ENCODE measurements around the gene ARSI. TPM values are rescaled to one million over a fixed set of nuclear protein-coding genes. Genes with fewer than 3 reads are reported as not detected.

ARSI gene
- total and polyA plus RNA-seq, 2 of the 13 experiments (the other 11 are each of a cell fraction or from before 2014, with no cell fraction given): 4.2 to 33.9 TPM

DNA sequence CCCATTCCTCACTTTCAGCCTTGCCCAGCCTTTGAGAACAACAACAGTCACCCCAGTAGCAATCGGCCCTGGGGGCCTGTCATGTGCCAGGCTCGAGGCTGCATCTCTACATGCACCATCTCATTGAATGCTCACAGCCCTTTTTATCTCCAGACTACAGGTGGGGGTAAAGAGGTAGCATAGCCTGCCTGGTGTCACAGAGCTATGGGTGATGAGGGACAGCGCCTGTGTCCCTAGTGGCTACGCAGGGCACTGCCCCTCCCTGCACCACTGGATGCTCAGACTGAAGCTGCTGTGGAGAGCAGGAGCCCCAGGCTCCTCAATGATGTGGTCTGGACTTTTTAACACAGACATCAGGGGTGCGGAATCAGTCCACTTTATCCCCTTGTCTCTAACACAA lies 15.9 kb downstream of the ARSI start (continued):
- TF ChIP-seq, protein P1, sequence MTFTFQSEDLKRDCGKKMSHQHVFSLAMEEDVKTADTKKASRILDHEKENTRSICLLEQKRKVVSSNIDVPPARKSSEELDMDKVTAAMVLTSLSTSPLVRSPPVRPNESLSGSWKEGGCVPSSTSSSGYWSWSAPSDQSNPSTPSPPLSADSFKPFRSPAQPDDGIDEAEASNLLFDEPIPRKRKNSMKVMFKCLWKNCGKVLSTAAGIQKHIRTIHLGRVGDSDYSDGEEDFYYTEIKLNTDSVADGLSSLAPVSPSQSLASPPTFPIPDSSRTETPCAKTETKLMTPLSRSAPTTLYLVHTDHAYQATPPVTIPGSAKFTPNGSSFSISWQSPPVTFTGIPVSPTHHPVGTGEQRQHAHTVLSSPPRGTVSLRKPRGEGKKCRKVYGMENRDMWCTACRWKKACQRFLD (CRISPR knock-in tag; IDR thresholded peaks at IDR 0.05; ENCODE audit: borderline replicate concordance): no peak
- no peak for TF ChIP-seq ZNF484 (CRISPR knock-in tag; IDR thresholded peaks at IDR 0.05; ENCODE audit: borderline replicate concordance, low read depth)
- 0 out of 4 replicates have a peak, but pooled peaks of 1 of the 2 experiments have one; percentile 7 for TF ChIP-seq NR2F1 (CRISPR knock-in tag; IDR thresholded peaks at IDR 0.05)
- no peak for TF ChIP-seq SNRNP70 (IDR thresholded peaks at IDR 0.05; ENCODE audit: low read depth, low read length)
- TF ChIP-seq, protein P2, sequence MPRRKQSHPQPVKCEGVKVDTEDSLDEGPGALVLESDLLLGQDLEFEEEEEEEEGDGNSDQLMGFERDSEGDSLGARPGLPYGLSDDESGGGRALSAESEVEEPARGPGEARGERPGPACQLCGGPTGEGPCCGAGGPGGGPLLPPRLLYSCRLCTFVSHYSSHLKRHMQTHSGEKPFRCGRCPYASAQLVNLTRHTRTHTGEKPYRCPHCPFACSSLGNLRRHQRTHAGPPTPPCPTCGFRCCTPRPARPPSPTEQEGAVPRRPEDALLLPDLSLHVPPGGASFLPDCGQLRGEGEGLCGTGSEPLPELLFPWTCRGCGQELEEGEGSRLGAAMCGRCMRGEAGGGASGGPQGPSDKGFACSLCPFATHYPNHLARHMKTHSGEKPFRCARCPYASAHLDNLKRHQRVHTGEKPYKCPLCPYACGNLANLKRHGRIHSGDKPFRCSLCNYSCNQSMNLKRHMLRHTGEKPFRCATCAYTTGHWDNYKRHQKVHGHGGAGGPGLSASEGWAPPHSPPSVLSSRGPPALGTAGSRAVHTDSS (CRISPR knock-in tag; conservative IDR thresholded peaks at IDR 0.05): no peak
- no peak for TF ChIP-seq SP4 (CRISPR knock-in tag; IDR thresholded peaks at IDR 0.05)
- TF ChIP-seq SAP130 (CRISPR knock-in tag; IDR thresholded peaks at IDR 0.05; ENCODE audit: low read depth): no peak
- TF ChIP-seq RELA (CRISPR knock-in tag; IDR thresholded peaks at IDR 0.05): no peak
- no peak for TF ChIP-seq RFX1 (IDR thresholded peaks at IDR 0.05)
- no peak for TF ChIP-seq ZNF792 (CRISPR knock-in tag; IDR thresholded peaks at IDR 0.05)
- no peak for TF ChIP-seq TBL1XR1 (IDR thresholded peaks at IDR 0.05; ENCODE audit: borderline replicate concordance, low read length, partially characterized antibody)
- TF ChIP-seq, protein P3, sequence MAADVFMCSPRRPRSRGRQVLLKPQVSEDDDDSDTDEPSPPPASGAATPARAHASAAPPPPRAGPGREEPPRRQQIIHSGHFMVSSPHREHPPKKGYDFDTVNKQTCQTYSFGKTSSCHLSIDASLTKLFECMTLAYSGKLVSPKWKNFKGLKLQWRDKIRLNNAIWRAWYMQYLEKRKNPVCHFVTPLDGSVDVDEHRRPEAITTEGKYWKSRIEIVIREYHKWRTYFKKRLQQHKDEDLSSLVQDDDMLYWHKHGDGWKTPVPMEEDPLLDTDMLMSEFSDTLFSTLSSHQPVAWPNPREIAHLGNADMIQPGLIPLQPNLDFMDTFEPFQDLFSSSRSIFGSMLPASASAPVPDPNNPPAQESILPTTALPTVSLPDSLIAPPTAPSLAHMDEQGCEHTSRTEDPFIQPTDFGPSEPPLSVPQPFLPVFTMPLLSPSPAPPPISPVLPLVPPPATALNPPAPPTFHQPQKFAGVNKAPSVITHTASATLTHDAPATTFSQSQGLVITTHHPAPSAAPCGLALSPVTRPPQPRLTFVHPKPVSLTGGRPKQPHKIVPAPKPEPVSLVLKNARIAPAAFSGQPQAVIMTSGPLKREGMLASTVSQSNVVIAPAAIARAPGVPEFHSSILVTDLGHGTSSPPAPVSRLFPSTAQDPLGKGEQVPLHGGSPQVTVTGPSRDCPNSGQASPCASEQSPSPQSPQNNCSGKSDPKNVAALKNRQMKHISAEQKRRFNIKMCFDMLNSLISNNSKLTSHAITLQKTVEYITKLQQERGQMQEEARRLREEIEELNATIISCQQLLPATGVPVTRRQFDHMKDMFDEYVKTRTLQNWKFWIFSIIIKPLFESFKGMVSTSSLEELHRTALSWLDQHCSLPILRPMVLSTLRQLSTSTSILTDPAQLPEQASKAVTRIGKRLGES (CRISPR knock-in tag; IDR thresholded peaks at IDR 0.05; ENCODE audit: borderline replicate concordance): no peak
- no peak for TF ChIP-seq ZSCAN21 (CRISPR knock-in tag; IDR thresholded peaks at IDR 0.05; ENCODE audit: borderline replicate concordance)
- TF ChIP-seq FOXP1 (IDR thresholded peaks at IDR 0.05): no peak
- TF ChIP-seq FOXP1 (CRISPR knock-in tag; IDR thresholded peaks at IDR 0.05): no peak
- TF ChIP-seq CAMTA2 (CRISPR knock-in tag; IDR thresholded peaks at IDR 0.05; ENCODE audit: borderline replicate concordance): no peak
